Immature natural killer cell (primary cell): ENCODE measurements around the gene FAM219B. TPM values are rescaled to one million over a fixed set of nuclear protein-coding genes. Genes with fewer than 3 reads are reported as not detected.
A peak's percentile ranks its signal among the peaks of the same experiment; 100 is the strongest.

Source experiments
- DNase-seq, 3 donors: peaks; one replicate each; pipeline ENCODE4 v3.0.0; 2022; ENCODE audit warnings: mixed read lengths in 1 of 3
- H3K27ac Mint-ChIP-seq, 6 donors: one replicate each; pipeline ENCODE4 v1.8.0; 2020; ENCODE audit warnings: mixed read lengths in 6 of 6, mild to moderate bottlenecking in 5 of 6, inconsistent platforms in 4 of 6, moderate library complexity in 3 of 6
- H3K27me3 Mint-ChIP-seq, 3 donors: one replicate each; pipeline ENCODE4 v1.8.0; 2020 to 2021; ENCODE audit warnings: low read depth in 3 of 3, mild to moderate bottlenecking in 3 of 3, mixed read lengths in 3 of 3, moderate library complexity in 3 of 3, inconsistent platforms in 1 of 3
- H3K36me3 Mint-ChIP-seq, 3 donors: one replicate each; pipeline ENCODE4 v1.8.0; 2020; ENCODE audit warnings: mixed read lengths in 3 of 3, inconsistent platforms in 2 of 3, mild to moderate bottlenecking in 2 of 3
- H3K4me1 Mint-ChIP-seq, 2 donors: one replicate each; pipeline ENCODE4 v1.8.0; 2020; ENCODE audit warnings: inconsistent platforms in 2 of 2, mild to moderate bottlenecking in 2 of 2, mixed read lengths in 2 of 2, moderate library complexity in 1 of 2
- H3K4me3 Mint-ChIP-seq, 5 donors: one replicate each; pipeline ENCODE4 v1.8.0; 2020; ENCODE audit warnings: mild to moderate bottlenecking in 5 of 5, mixed read lengths in 5 of 5, inconsistent platforms in 3 of 5, moderate library complexity in 3 of 5
- H3K9me3 Mint-ChIP-seq, 6 donors: one replicate each; pipeline ENCODE4 v1.8.0; 2020; ENCODE audit warnings: mild to moderate bottlenecking in 6 of 6, mixed read lengths in 6 of 6, inconsistent platforms in 4 of 6, moderate library complexity in 3 of 6
- polyA plus RNA-seq, 3 donors: library from polyadenylated mRNA; unstranded; fragments of 300-500 nt; fragmentation: Illumina TruSeq; gene quantifications; one replicate each; pipeline ENCODE4 v1.2.3, GENCODE V29; 2021

FAM219B gene
- polyA plus RNA-seq, 3 donors from 2014 or later: 9.5 to 29.6 (median 24.8) TPM

GRCh38 chr15:74882528-74882927, 24.1 kb downstream of the FAM219B start:
- no peak for DNase-seq
- no peak overlapping the region for H3K27ac Mint-ChIP-seq
- H3K27me3 Mint-ChIP-seq: peaks cover 0 to 4% (median 0%) of the 10 kb centered on the region in 3 donors
- no peak overlapping the region for H3K4me3 Mint-ChIP-seq
- no peaks in the 10 kb centered on the region for H3K9me3 Mint-ChIP-seq
- no peaks in the 10 kb centered on the region for H3K4me1 Mint-ChIP-seq
- no peaks in the 10 kb centered on the region for H3K36me3 Mint-ChIP-seq

DNA sequence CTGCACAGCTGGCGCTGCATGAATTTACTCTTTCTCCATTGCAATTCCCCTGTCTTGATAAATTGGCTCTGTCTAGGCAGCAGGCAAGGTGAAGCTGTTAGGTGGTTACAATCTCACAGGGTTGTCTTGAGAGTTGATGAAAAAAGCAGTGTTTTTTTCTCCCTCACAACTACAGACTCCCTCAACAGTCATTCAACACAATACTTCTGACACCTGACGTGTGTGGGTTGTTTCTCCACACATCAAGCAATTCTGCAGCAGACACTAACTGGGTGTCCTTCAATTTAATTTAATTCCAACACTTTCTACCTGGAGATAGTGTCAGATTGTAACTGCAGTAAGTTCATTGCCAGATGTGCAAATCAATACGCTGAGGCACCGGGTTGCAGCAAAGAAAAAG, 28.4 kb downstream of the FAM219B start:
- peaks cover 1 to 9% (median 5%) of the 10 kb centered on the region in 3 donors for H3K27me3 Mint-ChIP-seq
- H3K27ac Mint-ChIP-seq: no peak overlapping the region
- H3K36me3 Mint-ChIP-seq: no peaks in the 10 kb centered on the region
- no peak overlapping the region for H3K4me3 Mint-ChIP-seq
- DNase-seq: no peak
- H3K4me1 Mint-ChIP-seq: peaks cover 6 to 12% of the 10 kb centered on the region in 2 donors
- no peaks in the 10 kb centered on the region for H3K9me3 Mint-ChIP-seq

DNA sequence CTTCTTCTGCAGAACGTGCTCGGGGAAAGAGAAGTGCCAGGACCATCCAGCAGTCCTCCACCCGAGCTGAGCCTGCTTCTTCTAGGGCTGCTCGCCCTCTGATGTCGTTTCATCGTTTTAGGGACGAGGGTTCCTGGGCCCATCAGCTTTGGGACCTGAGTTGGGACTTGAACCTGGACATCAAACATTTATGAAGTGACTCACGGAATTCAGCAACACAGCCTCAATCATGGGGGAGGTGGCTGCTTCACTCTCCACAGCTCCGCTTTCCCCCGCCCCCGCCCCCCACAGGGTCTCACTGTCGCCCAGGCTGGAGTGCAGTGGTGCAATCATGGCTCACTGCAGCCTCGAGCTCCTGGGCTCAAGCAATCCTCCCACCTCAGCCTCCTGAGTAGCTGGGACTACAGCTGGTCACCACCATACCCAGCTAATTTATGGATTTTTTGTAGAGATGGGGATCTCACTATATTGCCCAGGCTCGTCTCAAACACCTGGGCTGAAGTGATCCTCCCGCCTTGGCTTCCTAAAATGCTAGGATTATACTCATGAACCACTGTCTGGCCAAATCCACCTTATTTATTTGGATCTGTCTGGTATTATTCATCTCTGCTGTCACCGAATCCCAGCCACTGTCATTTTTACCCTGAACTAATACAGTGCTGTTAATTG, 32.8 kb downstream of the FAM219B start:
- H3K9me3 Mint-ChIP-seq: no peaks in the 10 kb centered on the region
- H3K4me3 Mint-ChIP-seq: peak overlapping the region; percentile 93 to 100 (median 99)
- H3K4me1 Mint-ChIP-seq: peaks cover 41 to 48% of the 10 kb centered on the region in 2 donors
- H3K36me3 Mint-ChIP-seq: peaks cover 0 to 5% (median 4%) of the 10 kb centered on the region in 3 donors
- DNase-seq: no peak
- peak overlapping the region; percentile 89 to 98 (median 95) for H3K27ac Mint-ChIP-seq
- peaks cover 1 to 12% (median 9%) of the 10 kb centered on the region in 3 donors for H3K27me3 Mint-ChIP-seq

DNA sequence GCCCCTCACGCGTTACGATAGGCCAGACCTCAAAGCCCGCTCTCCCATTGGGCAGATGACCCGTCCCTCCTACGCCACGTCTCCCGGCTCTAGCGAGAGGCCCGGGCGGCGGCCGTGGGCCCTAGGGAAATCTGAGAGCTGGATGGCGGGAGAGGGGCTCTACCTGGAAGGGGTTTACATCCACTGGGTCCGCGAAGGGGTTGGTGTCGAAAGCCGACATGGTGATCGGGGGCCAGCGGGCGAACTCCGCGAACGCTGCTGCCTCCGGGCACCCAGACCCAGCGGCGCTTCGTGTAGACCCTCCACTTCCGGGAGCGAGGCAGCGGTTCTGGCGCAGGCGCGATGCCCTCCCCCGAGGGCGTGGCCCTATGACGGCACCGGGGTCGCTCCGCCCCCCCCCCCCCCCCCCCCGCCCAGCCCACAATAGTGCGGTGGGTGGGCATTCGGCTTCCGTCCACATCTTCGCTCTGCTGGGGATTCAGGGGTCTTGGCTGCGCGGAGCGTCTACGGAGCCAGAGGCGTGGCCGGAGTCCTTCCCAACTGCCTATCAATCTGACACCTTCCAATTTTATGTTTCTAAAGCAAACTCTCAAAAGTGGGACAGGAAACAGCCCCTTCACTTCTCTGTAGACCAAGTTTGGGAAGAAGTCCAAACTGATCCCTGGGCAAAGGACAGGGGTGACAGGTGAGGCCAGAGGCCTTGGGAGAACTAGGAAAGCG, 33.5 kb downstream of the FAM219B start, which contains the start of gene SCAMP2:
SCAMP2 (minus strand) TSS at position 330 of the 720 bp plus-strand sequence; CDS start at position 220, 110 bp downstream.
- Mint-ChIP-seq H3K27ac (peak within 1 kb of the TSS; percentile 94 to 98 (median 96)), H3K4me3 (peak within 1 kb of the TSS; percentile 93 to 100 (median 99)), H3K9me3 (no peaks in the 10 kb centered on the region), H3K4me1 (peaks cover 48 to 54% of the 10 kb centered on the region in 2 donors), H3K27me3 (peaks cover 1 to 12% (median 9%) of the 10 kb centered on the region in 3 donors), H3K36me3 (peaks cover 0 to 5% (median 4%) of the 10 kb centered on the region in 3 donors)
- DNase-seq: peak; percentile 94 to 95 (median 95)

- Mint-ChIP-seq H3K27me3 (peaks cover 1 to 12% (median 9%) of the 10 kb centered on the region in 3 donors), H3K9me3 (no peaks in the 10 kb centered on the region), H3K36me3 (peaks cover 0 to 8% (median 4%) of the 10 kb centered on the region in 3 donors), H3K4me1 (peaks cover 53 to 59% of the 10 kb centered on the region in 2 donors), H3K4me3 (peak overlapping the region; percentile 93 to 100 (median 99)), H3K27ac (peak overlapping the region; percentile 91 to 98 (median 96))
- DNase-seq: no peak
Observed at GRCh38 chr15:74872702-74873035, 34.0 kb downstream of the FAM219B start.

GRCh38 chr15:74870436-74871215, 36.0 kb downstream of the FAM219B start:
- Mint-ChIP-seq H3K36me3 (peaks cover 4 to 8% (median 8%) of the 10 kb centered on the region in 3 donors), H3K9me3 (no peaks in the 10 kb centered on the region), H3K4me3 (peak overlapping the region; percentile 73 to 80 (median 80)), H3K27me3 (peaks cover 0 to 12% (median 9%) of the 10 kb centered on the region in 3 donors), H3K4me1 (peaks cover 74 to 78% of the 10 kb centered on the region in 2 donors), H3K27ac (peak overlapping the region; percentile 86 to 93 (median 88))
- no peak for DNase-seq

GRCh38 chr15:74869726-74870407, 36.8 kb downstream of the FAM219B start:
- H3K4me3 Mint-ChIP-seq: peak overlapping the region; percentile 73 to 80 (median 80)
- peak overlapping the region; percentile 86 to 93 (median 88) for H3K27ac Mint-ChIP-seq
- DNase-seq: peak in 1 of 3 donors; percentile 27
- H3K4me1 Mint-ChIP-seq: peaks cover 79 to 83% of the 10 kb centered on the region in 2 donors
- no peaks in the 10 kb centered on the region for H3K9me3 Mint-ChIP-seq
- H3K36me3 Mint-ChIP-seq: peaks cover 4 to 8% (median 8%) of the 10 kb centered on the region in 3 donors
- H3K27me3 Mint-ChIP-seq: peaks cover 0 to 12% (median 9%) of the 10 kb centered on the region in 3 donors

- peaks cover 7 to 8% (median 8%) of the 10 kb centered on the region in 3 donors for H3K36me3 Mint-ChIP-seq
- H3K27me3 Mint-ChIP-seq: peaks cover 0 to 12% (median 12%) of the 10 kb centered on the region in 3 donors
- H3K4me3 Mint-ChIP-seq: peak overlapping the region; percentile 73 to 80 (median 80)
- H3K27ac Mint-ChIP-seq: peak overlapping the region; percentile 86 to 93 (median 88)
- no peak for DNase-seq
- H3K4me1 Mint-ChIP-seq: peaks cover 83 to 86% of the 10 kb centered on the region in 2 donors
- H3K9me3 Mint-ChIP-seq: no peaks in the 10 kb centered on the region
Observed at GRCh38 chr15:74869372-74869725, 37.3 kb downstream of the FAM219B start.

DNA sequence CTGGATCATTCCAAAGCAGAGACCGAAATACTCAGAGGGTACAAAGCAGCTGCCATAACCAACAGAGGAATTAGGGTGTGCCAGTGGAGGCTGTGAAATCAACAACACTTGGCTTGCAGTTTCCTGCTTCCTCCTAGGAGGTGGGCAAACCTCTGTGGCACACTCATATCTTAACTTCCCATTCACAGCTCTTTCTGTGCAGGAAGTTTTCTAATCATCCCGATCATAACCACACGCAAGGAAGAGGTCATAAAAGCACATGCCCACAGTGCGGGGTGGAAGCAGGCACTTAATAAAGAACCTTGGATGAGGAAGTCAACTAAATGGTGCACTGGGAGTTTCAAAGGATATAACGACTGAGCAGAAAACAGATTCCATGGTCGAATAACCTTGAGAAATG, 38.6 kb downstream of the FAM219B start:
- Mint-ChIP-seq H3K4me3 (peak overlapping the region; percentile 59 to 83 (median 76)), H3K36me3 (peaks cover 8 to 13% (median 8%) of the 10 kb centered on the region in 3 donors), H3K27ac (peak overlapping the region; percentile 82 to 93 (median 86)), H3K27me3 (peaks cover 0 to 9% (median 8%) of the 10 kb centered on the region in 3 donors), H3K4me1 (peaks cover 85 to 88% of the 10 kb centered on the region in 2 donors), H3K9me3 (no peaks in the 10 kb centered on the region)
- no peak for DNase-seq

DNA sequence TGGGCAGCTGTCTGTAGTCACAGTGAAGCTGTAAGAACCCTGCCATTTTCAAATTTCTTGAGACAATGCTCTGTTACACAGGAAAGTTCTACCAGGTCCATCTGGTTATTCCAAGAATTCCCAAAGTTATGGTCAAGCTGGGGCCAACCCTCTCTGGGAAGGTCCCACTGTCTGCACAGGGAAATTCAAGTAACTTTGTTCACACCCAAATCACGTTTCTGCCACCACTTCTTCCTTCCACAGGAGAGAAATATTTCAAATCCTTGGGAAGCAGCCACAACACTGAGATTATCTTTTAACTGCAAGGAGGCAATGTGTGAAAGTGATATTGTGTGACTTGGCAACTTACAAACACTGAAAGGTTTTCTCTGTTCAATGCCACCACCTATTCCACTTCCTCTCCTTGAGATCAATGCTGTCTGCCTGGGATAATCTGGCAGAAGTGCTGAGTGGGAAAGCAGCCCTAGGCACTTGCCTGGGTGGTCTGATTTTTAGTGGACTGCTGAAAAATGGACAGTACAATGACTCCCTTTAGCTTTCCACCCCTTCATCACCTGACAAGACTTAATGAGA, 39.1 kb downstream of the FAM219B start:
- DNase-seq: no peak
- H3K4me3 Mint-ChIP-seq: peak overlapping the region; percentile 59 to 83 (median 76)
- peaks cover 85 to 89% of the 10 kb centered on the region in 2 donors for H3K4me1 Mint-ChIP-seq
- H3K27me3 Mint-ChIP-seq: peaks cover 0 to 7% (median 5%) of the 10 kb centered on the region in 3 donors
- H3K36me3 Mint-ChIP-seq: peaks cover 4 to 9% (median 8%) of the 10 kb centered on the region in 3 donors
- H3K27ac Mint-ChIP-seq: peak overlapping the region; percentile 82 to 93 (median 86)
- H3K9me3 Mint-ChIP-seq: no peaks in the 10 kb centered on the region

GRCh38 chr15:74866090-74866489, 40.6 kb downstream of the FAM219B start:
- Mint-ChIP-seq H3K36me3 (peaks cover 4 to 9% (median 8%) of the 10 kb centered on the region in 3 donors), H3K4me3 (peak overlapping the region; percentile 17 to 46 (median 36)), H3K27me3 (peaks cover 0 to 7% (median 0%) of the 10 kb centered on the region in 3 donors), H3K4me1 (peaks cover 85 to 88% of the 10 kb centered on the region in 2 donors), H3K9me3 (no peaks in the 10 kb centered on the region), H3K27ac (peak overlapping the region; percentile 35 to 85 (median 66))
- DNase-seq: no peak

- peak overlapping the region; percentile 35 to 85 (median 78) for H3K27ac Mint-ChIP-seq
- no peaks in the 10 kb centered on the region for H3K9me3 Mint-ChIP-seq
- H3K4me3 Mint-ChIP-seq: peak overlapping the region in 2 of 5 donors; percentile 41 to 70
- peaks cover 4 to 9% (median 8%) of the 10 kb centered on the region in 3 donors for H3K36me3 Mint-ChIP-seq
- peaks cover 78 to 80% of the 10 kb centered on the region in 2 donors for H3K4me1 Mint-ChIP-seq
- no peak for DNase-seq
- H3K27me3 Mint-ChIP-seq: peaks cover 0 to 6% (median 0%) of the 10 kb centered on the region in 3 donors
Observed at GRCh38 chr15:74865316-74865715, 41.3 kb downstream of the FAM219B start.
